ENCODE measurements around the gene FABP1. TPM values are rescaled to one million over a fixed set of nuclear protein-coding genes. Genes with fewer than 3 reads are reported as not detected.

FABP1 gene
- total and polyA plus RNA-seq, 2 donors (not counting 1 experiment from before 2014, with no cell fraction given) = not detected

DNA sequence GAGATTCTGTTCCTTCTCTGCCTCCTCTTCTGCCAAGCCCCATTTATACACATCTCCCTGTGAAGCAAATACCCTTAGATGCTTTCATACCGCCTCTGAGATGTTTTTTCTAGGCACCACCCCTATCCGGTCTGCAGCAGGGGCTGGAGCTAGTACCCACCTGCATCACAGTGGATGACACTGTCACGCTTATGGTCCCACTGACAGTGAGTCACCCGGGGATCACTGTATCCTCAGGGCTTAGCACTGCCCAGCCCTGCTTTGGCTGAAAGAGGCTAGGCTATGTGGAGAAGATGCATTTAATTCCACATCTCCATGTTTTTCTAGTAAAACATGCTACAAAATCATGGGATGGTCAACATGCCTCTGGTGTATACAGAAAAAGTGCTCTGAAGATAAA is 9.9 kb downstream of the FABP1 start:
- Histone ChIP-seq H3K36me3 (ENCODE audit: control insufficient read depth, insufficient read depth, low read length) (no peaks in the 10 kb centered on the region), H3K27me3 (ENCODE audit: control insufficient read depth, insufficient read depth, low read length) (peaks cover 5% of the 10 kb centered on the region), H3K9ac (ENCODE audit: insufficient read depth, low read length) (no peak overlapping the region), H3K4me3 (replicated peaks in 1 of 4; ENCODE audit: control extremely low read depth in 1 of 4, insufficient read depth in 1 of 4, low read depth in 3 of 4, low read length in 4 of 4) (no peak overlapping the region), H3K4me1 (ENCODE audit: control insufficient read depth, extremely low read depth, insufficient read depth, low read length) (no peaks in the 10 kb centered on the region), H3K27ac (ENCODE audit: insufficient read depth, low read length) (no peak overlapping the region), H3K9me3 (ENCODE audit: control insufficient read depth, insufficient read depth, low read depth, low read length) (no peaks in the 10 kb centered on the region), H3K79me2 (ENCODE audit: control insufficient read depth, insufficient read depth, low read length) (no peaks in the 10 kb centered on the region), H2AFZ (ENCODE audit: low read length) (no peak overlapping the region), H3K4me2 (ENCODE audit: extremely low read depth, insufficient read depth, low read length) (no peak overlapping the region), H4K20me1 (ENCODE audit: control insufficient read depth, extremely low read depth, insufficient read depth, low read length) (no peaks in the 10 kb centered on the region)
- no peak for TF ChIP-seq EZH2 (IDR thresholded peaks at IDR 0.05; ENCODE audit: low read length, missing control alignments)
- TF ChIP-seq, protein P1, sequence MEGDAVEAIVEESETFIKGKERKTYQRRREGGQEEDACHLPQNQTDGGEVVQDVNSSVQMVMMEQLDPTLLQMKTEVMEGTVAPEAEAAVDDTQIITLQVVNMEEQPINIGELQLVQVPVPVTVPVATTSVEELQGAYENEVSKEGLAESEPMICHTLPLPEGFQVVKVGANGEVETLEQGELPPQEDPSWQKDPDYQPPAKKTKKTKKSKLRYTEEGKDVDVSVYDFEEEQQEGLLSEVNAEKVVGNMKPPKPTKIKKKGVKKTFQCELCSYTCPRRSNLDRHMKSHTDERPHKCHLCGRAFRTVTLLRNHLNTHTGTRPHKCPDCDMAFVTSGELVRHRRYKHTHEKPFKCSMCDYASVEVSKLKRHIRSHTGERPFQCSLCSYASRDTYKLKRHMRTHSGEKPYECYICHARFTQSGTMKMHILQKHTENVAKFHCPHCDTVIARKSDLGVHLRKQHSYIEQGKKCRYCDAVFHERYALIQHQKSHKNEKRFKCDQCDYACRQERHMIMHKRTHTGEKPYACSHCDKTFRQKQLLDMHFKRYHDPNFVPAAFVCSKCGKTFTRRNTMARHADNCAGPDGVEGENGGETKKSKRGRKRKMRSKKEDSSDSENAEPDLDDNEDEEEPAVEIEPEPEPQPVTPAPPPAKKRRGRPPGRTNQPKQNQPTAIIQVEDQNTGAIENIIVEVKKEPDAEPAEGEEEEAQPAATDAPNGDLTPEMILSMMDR (conservative IDR thresholded peaks at IDR 0.05 in 1 of 2, IDR thresholded peaks at IDR 0.05 in 1 of 2; ENCODE audit: low read depth in 1 of 2, low read length in 2 of 2) = no peak
- DNase-seq (ENCODE audit: low read depth in 2 of 2) = no peak

GRCh38 chr2:88116669-88117432 is 11.0 kb downstream of the FABP1 start:
- TF ChIP-seq EZH2 (IDR thresholded peaks at IDR 0.05; ENCODE audit: low read length, missing control alignments) = no peak
- TF ChIP-seq, protein P1 (conservative IDR thresholded peaks at IDR 0.05 in 1 of 2, IDR thresholded peaks at IDR 0.05 in 1 of 2; ENCODE audit: low read depth in 1 of 2, low read length in 2 of 2) = no peak

GRCh38 chr2:88115825-88116518 is 11.9 kb downstream of the FABP1 start:
- Histone ChIP-seq H2AFZ (ENCODE audit: low read length) (no peak overlapping the region), H3K4me1 (ENCODE audit: control insufficient read depth, extremely low read depth, insufficient read depth, low read length) (no peaks in the 10 kb centered on the region), H3K27me3 (ENCODE audit: control insufficient read depth, insufficient read depth, low read length) (no peaks in the 10 kb centered on the region), H3K79me2 (ENCODE audit: control insufficient read depth, insufficient read depth, low read length) (no peaks in the 10 kb centered on the region), H3K9ac (ENCODE audit: insufficient read depth, low read length) (no peak overlapping the region), H3K9me3 (ENCODE audit: control insufficient read depth, insufficient read depth, low read depth, low read length) (no peaks in the 10 kb centered on the region), H3K27ac (ENCODE audit: insufficient read depth, low read length) (no peak overlapping the region), H4K20me1 (ENCODE audit: control insufficient read depth, extremely low read depth, insufficient read depth, low read length) (no peaks in the 10 kb centered on the region), H3K4me3 (replicated peaks in 1 of 4; ENCODE audit: control extremely low read depth in 1 of 4, insufficient read depth in 1 of 4, low read depth in 3 of 4, low read length in 4 of 4) (no peak overlapping the region), H3K4me2 (ENCODE audit: extremely low read depth, insufficient read depth, low read length) (no peak overlapping the region), H3K36me3 (ENCODE audit: control insufficient read depth, insufficient read depth, low read length) (no peaks in the 10 kb centered on the region)
- no peak for DNase-seq (ENCODE audit: low read depth in 2 of 2)
- no peak for TF ChIP-seq EZH2 (IDR thresholded peaks at IDR 0.05; ENCODE audit: low read length, missing control alignments)
- TF ChIP-seq, protein P1 (conservative IDR thresholded peaks at IDR 0.05 in 1 of 2, IDR thresholded peaks at IDR 0.05 in 1 of 2; ENCODE audit: low read depth in 1 of 2, low read length in 2 of 2) = no peak

More at GRCh38 chr2:88116669-88117432, 11.0 kb downstream of the FABP1 start:
- Histone ChIP-seq H3K4me3 (replicated peaks in 1 of 4; ENCODE audit: control extremely low read depth in 1 of 4, insufficient read depth in 1 of 4, low read depth in 3 of 4, low read length in 4 of 4) (no peak overlapping the region), H4K20me1 (ENCODE audit: control insufficient read depth, extremely low read depth, insufficient read depth, low read length) (no peaks in the 10 kb centered on the region), H2AFZ (ENCODE audit: low read length) (no peak overlapping the region), H3K9ac (ENCODE audit: insufficient read depth, low read length) (no peak overlapping the region), H3K4me1 (ENCODE audit: control insufficient read depth, extremely low read depth, insufficient read depth, low read length) (no peaks in the 10 kb centered on the region), H3K27ac (ENCODE audit: insufficient read depth, low read length) (no peak overlapping the region), H3K36me3 (ENCODE audit: control insufficient read depth, insufficient read depth, low read length) (no peaks in the 10 kb centered on the region), H3K27me3 (ENCODE audit: control insufficient read depth, insufficient read depth, low read length) (peaks cover under 1% of the 10 kb centered on the region), H3K79me2 (ENCODE audit: control insufficient read depth, insufficient read depth, low read length) (no peaks in the 10 kb centered on the region), H3K4me2 (ENCODE audit: extremely low read depth, insufficient read depth, low read length) (no peak overlapping the region), H3K9me3 (ENCODE audit: control insufficient read depth, insufficient read depth, low read depth, low read length) (no peaks in the 10 kb centered on the region)
- DNase-seq (ENCODE audit: low read depth in 2 of 2) = no peak

Data from fibroblast of lung (primary cell).